GM12873 (cell line): ENCODE measurements around the gene SULF2.

ENCODE experiments used
- CTCF ChIP-seq: IDR thresholded peaks from 2 replicates; pipeline ENCODE4 v1.5.1; 2012; ENCODE audit warnings: low read depth, mild to moderate bottlenecking, moderate library complexity, low read length, control low read depth; ENCODE audit not compliant: insufficient read depth; ENCODE audit errors: missing control alignments

SULF2 gene

DNA sequence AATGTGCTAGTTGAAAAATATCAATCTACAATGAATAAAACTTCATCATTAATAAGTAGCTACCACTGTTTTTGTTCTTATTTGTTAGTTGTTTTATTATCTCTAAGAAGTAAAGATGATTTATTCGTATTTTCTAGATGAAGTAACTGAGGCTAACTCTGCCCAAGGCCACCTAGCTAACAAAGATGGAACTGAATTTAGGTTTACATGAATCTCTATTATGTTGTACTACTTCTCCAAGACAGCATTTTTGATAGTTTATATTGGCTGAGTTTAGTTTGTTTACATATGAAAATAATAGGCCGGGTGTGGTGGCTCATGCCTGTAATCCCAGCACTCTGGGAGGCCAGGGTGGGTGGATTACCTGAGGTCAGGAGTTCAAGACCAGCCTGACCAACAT lies 162.1 kb downstream of the SULF2 start:
- peak; percentile 8 for TF ChIP-seq CTCF

DNA sequence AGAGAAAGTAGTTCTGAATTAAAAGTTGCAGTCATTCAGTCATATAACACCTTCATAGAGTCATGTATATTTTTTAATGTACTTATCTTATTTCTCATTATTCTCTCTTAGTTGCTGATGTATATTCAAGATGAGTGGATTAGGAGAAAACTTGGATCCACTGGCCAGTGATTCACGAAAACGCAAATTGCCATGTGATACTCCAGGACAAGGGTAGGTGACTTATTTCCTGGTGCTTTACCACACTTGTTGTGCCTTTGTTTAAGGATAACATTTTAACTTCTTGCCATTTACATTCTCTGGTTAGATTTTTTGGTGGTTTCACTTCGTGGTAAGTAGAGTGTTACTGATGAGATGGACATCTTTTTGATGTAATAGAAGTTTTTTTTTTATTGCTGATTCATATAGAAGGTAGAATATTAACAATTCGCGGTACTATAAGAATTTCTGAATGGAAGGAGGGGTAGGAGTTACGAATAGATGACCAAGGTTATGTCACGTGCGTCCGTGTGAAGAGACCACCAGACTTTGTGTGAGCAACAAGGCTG lies 163.1 kb downstream of the SULF2 start:
- TF ChIP-seq CTCF, result no peak

GRCh38 chr20:47620808-47621805 lies 164.2 kb downstream of the SULF2 start:
- TF ChIP-seq CTCF, result peak; percentile 48

DNA sequence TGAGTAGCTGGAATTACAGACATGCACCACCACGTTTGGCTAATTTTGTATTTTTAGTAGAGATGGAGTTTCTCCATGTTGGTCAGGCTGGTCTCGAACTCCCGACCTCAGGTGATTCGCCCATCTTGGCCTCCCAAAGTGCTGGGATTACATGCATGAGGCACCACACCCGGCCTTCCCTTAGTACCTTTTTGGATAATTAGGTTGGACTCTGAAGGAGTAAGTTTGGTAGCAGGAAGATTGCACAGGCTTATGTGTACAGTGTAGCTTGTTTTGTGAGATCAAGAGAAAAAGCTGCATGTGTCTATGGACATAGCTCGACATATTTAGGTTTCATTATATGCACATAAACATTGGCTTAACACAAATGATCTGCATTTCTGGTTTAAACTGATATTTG lies 166.8 kb downstream of the SULF2 start:
- TF ChIP-seq CTCF, result no peak

- TF ChIP-seq CTCF, result no peak
Observed at GRCh38 chr20:47614703-47615309, 170.5 kb downstream of the SULF2 start.

GRCh38 chr20:47612670-47613069 lies 172.6 kb downstream of the SULF2 start:
- no peak for TF ChIP-seq CTCF

DNA sequence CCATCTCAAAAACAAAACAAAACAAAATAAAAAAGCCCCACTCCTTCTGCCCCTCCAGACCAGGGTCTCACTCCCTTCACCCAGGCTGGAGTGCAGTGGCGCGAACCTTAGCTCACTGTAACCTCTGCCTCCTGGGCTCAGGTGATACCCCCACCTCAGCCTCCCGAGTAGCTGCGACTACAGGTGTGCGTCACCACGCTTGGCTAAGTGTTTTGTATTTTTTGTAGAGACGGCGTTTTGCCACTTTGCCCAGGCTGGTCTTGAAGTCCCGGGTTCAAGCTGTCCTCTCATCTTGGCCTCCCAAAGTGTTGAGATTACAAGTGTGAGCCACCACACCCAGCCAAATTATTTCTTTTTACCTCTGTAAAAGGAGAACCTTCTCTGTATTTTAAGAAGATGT lies 173.5 kb downstream of the SULF2 start:
- TF ChIP-seq CTCF, result no peak
